Cardiac fibroblast (primary cell): Measurements from ENCODE around the gene STXBP4.

Source experiments
- DNase-seq, 2 donors: peaks; one replicate each; pipeline versions ENCODE4 v3.0.0 to v3.0.0-alpha.2; 2010; ENCODE audit warnings: low read depth in 2 of 2
- H3K4me3 ChIP-seq, 2 donors: replicated peaks in 1 of 2; 1 replicate in 1 of 2; 2 replicates in 1 of 2; pipeline ENCODE4 v1.5.1; 2011; ENCODE audit warnings: low read depth in 2 of 2, low read length in 2 of 2, mild to moderate bottlenecking in 2 of 2, moderate library complexity in 1 of 2
- TF ChIP-seq, protein P1 (sequence below): IDR thresholded peaks from one replicate; pipeline ENCODE4 v1.5.1; 2011; ENCODE audit warnings: low read depth, mild to moderate bottlenecking, low read length, inconsistent platforms

STXBP4 gene

DNA sequence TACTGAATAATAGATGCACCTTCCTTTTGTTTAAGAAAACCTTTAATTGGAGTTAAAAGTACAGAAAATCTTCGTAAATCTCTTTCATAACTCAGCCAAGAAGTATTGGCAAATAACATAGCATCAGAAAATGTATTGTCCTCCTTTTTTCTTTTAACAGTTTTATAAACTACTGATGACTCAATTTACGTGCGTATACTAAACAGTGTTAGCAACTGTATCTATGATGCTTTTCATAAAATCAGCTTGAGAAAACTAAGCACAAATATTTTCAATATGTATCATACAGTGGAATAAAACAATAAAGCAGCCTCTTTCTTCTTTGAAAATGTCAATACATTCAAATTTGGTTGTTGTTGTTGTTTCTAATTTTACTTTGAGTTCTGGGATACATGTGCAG is 88.6 kb downstream of the STXBP4 start:
- no peak for DNase-seq
- no peak overlapping the region for H3K4me3 ChIP-seq
- TF ChIP-seq, protein P1, sequence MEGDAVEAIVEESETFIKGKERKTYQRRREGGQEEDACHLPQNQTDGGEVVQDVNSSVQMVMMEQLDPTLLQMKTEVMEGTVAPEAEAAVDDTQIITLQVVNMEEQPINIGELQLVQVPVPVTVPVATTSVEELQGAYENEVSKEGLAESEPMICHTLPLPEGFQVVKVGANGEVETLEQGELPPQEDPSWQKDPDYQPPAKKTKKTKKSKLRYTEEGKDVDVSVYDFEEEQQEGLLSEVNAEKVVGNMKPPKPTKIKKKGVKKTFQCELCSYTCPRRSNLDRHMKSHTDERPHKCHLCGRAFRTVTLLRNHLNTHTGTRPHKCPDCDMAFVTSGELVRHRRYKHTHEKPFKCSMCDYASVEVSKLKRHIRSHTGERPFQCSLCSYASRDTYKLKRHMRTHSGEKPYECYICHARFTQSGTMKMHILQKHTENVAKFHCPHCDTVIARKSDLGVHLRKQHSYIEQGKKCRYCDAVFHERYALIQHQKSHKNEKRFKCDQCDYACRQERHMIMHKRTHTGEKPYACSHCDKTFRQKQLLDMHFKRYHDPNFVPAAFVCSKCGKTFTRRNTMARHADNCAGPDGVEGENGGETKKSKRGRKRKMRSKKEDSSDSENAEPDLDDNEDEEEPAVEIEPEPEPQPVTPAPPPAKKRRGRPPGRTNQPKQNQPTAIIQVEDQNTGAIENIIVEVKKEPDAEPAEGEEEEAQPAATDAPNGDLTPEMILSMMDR, result no peak

DNA sequence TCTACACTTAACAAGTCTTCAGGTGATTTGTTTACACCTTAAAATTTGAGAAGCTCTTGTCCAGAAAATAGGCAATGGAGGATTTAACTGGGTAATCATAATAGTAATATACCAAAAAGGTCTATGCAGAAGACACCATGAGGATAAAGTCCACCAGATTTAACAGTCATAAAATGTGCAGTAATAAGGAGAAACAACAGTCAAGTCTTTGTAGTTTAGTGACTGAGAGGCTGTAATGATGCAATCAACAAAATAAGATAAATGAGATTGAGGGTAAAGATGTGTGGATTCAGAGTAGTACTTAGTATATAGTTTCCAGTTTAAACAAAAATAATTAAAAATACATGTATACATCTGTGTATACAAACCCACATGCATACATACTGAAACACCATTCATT is 91.2 kb downstream of the STXBP4 start:
- no peak for DNase-seq
- TF ChIP-seq, protein P1, result no peak
- no peak overlapping the region for H3K4me3 ChIP-seq

DNA sequence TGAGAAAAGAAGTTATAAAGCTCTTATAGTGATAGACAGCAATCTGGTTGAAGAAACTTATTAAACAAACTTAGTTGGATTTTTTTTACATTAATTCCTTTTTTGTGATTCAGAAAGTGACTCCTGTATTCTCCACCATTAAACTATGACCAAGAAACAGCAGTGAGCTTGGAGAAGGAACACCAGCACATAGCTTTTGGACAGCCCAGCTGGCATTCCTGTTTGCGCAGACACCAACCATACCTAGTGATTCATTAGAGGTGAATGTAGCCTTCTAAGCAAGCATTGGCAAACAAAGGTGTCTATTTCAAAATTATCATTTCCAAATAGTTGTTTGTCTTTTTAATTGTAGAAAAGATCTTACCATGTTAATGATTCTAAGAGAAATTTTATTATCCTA is 94.4 kb downstream of the STXBP4 start:
- DNase-seq, result peak in 1 of 2 donors; percentile 68
- TF ChIP-seq, protein P1, result no peak
- no peak overlapping the region for H3K4me3 ChIP-seq

DNA sequence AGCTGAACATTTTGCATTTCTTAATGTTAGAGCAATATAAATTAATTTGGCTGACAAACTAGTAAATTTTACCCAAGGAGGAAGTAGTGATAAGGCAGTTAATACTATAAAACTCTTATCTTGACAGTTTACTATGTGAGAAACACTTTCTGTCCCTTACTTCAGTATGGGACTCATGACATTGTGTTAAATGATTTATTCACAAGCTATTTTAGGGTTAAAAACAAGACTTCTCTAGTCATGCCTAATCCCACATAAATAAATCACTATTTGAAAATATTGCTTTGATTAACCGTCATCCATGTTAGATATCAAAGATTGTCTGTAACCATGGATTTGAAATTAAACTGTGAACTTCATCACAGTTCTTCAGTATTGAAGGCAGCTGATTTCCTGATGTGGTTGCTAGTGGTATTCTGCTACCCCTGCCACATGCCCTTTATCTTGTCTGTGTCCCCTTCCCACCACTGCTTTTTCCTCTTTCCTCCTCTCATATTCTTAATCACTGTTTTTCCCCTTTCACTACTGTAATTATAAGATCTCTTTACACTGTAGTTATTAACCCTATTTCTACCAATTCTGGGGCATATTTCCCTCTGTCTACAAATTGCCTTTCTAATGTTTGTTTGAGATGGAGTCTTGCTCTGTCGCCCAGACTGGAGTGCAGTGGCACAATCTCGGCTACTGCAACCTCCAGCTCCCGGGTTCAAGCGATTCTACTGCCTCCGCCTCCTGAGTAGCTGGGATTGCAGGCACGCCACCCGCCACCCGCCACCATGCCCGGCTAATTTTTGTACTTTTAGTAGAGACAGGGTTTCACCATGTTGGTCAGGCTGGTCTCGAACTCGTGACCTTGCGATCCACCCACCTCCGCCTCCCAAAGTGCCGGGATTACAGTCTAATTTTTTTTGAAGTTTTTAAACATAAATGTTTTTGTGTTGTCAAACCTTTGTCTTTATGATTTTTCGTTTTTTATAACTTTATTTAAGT is 95.6 kb downstream of the STXBP4 start:
- H3K4me3 ChIP-seq, result no peak overlapping the region
- TF ChIP-seq, protein P1, result no peak
- DNase-seq, result no peak

DNA sequence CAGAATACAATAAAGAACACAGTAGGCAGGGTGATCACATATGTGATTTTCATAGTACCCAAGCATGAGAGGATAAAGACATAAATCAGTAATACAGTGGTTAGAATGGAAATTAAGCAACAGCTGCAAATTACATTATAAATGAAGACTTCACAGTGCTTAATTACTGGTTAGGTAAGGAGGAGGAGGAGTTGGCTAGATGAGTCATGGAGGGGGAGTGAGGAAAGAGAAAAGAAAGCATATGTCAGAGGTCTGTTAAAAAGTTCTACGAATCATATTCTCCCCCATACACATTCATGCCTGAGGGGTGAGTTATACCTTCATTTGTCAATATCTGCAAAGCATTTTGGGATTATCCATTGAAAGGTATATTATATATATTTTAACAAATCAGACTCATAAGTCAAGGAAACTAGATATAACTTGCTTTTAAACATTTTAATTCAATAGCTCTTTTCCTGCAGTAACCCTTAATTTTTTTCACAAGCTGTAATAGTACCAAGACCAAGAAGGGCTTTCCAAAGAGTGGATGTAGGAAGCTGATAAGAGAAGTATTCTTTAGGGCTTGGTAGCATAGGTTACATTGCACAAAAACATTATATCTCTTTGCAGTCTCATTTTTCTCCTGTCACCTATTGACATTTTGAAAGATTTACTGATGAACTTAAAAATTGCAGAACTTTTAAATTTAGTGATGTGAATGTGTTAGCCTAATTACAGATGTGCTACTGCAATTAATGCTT is 99.3 kb downstream of the STXBP4 start:
- no peak overlapping the region for H3K4me3 ChIP-seq
- TF ChIP-seq, protein P1, result no peak
- peak; percentile 10 to 51 for DNase-seq

DNA sequence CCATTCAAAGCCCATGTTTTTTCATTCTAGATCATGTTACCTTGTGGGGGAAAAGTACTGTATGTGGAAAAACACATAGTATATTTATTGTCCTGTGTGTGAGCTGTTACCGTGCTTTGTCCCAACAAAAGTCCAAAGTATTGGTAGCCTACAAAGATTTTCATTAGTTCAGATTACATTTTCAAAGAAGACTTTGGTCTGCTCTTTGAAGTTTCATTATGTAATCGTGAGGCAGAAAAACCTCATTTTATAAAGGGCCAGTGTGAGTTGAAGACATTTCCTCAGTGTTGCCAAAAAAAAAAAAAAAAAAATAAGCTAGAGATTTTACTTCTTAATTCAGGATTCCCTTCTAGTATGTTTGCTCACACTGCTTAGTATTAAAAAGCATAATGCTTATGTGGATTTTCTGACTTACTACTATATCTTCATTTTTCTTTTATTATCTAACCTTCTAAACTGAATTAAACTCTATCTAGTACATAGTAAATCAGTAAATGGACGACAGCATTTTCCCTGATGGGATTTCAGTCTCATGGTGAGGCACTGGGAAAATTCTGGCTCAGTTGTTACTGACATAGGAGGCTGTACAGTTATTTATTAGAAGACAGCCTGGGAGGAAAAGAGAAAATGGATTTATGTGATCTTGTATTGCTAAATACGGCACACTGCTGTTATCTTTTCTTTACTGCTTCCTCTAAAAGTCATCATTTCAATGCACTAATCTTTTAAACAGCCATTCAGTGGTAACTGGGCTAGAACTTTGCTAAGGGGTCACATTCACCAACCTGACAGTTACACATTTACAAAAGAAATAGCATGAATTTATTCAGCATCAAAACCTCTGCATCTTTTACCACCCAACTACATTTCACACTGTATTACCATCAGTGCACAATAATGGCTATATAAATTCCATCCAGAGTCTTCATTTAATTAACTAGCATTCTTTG is 100.6 kb downstream of the STXBP4 start:
- H3K4me3 ChIP-seq, result no peak overlapping the region
- TF ChIP-seq, protein P1, result no peak
- no peak for DNase-seq
